NB4 (cell line): ENCODE measurements around the gene DAP.

Experiments used
- DNase-seq: peaks from one replicate; pipeline ENCODE4 v3.0.0; 2010; ENCODE audit warnings: low read depth
- H3K4me3 ChIP-seq: one replicate; pipeline ENCODE4 v1.5.1; 2011; ENCODE audit warnings: mild to moderate bottlenecking, low read depth, low read length, moderate library complexity
- CTCF ChIP-seq: IDR thresholded peaks from one replicate; pipeline ENCODE4 v1.5.1; 2012; ENCODE audit warnings: low read depth, low read length
- MAX ChIP-seq: IDR thresholded peaks from 2 replicates; pipeline ENCODE4 v1.6.1; 2011; ENCODE audit warnings: low read depth, low read length
- MYC ChIP-seq: IDR thresholded peaks from 2 replicates; pipeline ENCODE4 v1.6.1; 2011; ENCODE audit warnings: low read depth, low read length
- POLR2A ChIP-seq: IDR thresholded peaks from 2 replicates; pipeline ENCODE4 v1.6.1; 2011; ENCODE audit warnings: mild to moderate bottlenecking; ENCODE audit not compliant: insufficient read length; ENCODE audit errors: extremely low read depth

The DAP gene

GRCh38 chr5:10761185-10761932 is at the start of gene DAP:
TSS of gene DAP (minus strand) at chr5:10761234. CDS start at chr5:10761068, 166 bp downstream.
- TF ChIP-seq POLR2A (peak; percentile 76), CTCF (no peak), MAX (peak; percentile 38), MYC (peak; percentile 74)
- peak; percentile 93 for DNase-seq
- peak within 1 kb of the TSS; percentile 96 for H3K4me3 ChIP-seq

- TF ChIP-seq MYC = no peak
- no peak for TF ChIP-seq CTCF
- no peak for TF ChIP-seq POLR2A
- TF ChIP-seq MAX = no peak
- no peak for DNase-seq
- H3K4me3 ChIP-seq = no peak overlapping the region
These were observed 47.6 kb upstream of the DAP start for GRCh38 chr5:10808347-10809226.

- DNase-seq = peak; percentile 11
- TF ChIP-seq CTCF (no peak), MYC (no peak), POLR2A (no peak), MAX (no peak)
- H3K4me3 ChIP-seq = no peak overlapping the region
These were observed 41.1 kb upstream of the DAP start for GRCh38 chr5:10801931-10802666.

GRCh38 chr5:10800852-10801251 is 39.8 kb upstream of the DAP start:
- no peak for TF ChIP-seq POLR2A
- no peak for TF ChIP-seq CTCF
- no peak for TF ChIP-seq MYC
- no peak for TF ChIP-seq MAX

GRCh38 chr5:10797261-10797660 is 36.2 kb upstream of the DAP start:
- no peak for TF ChIP-seq MYC
- TF ChIP-seq CTCF = no peak
- TF ChIP-seq MAX = no peak
- no peak for TF ChIP-seq POLR2A
- peak; percentile 79 for DNase-seq
- no peak overlapping the region for H3K4me3 ChIP-seq

More at GRCh38 chr5:10800852-10801251, 39.8 kb upstream of the DAP start:
- DNase-seq = no peak
- H3K4me3 ChIP-seq = no peak overlapping the region
